Adrenal gland (tissue), 12 donors: ENCODE results near the gene ZNF438. TPM values are rescaled to one million over a fixed set of nuclear protein-coding genes. Genes with fewer than 3 reads are reported as not detected.

Experiments
- DNase-seq, 7 donors: peaks; one replicate each; pipeline ENCODE4 v3.0.0-alpha.2; 2019 to 2020
- H3K27ac ChIP-seq, 5 donors: fragments of 200-600 bp; sonication (generic) in 4 of 5; 1 replicate in 3 of 5; 2 replicates in 2 of 5; pipeline versions ENCODE4 v1.5.1 to v1.8.0; 2016 to 2020; ENCODE audit warnings: mild to moderate bottlenecking in 1 of 5
- H3K27me3 ChIP-seq: fragments of 200-600 bp; 2 replicates; pipeline ENCODE4 v1.8.0; 2021
- H3K36me3 ChIP-seq, 2 donors: fragments of 200-600 bp; replicated peaks in 1 of 2; 1 replicate in 1 of 2; 2 replicates in 1 of 2; pipeline versions ENCODE4 v1.5.1 to v1.8.0; 2018 to 2022
- H3K4me1 ChIP-seq, 2 donors: fragments of 200-600 bp; replicated peaks in 1 of 2; 1 replicate in 1 of 2; 2 replicates in 1 of 2; pipeline versions ENCODE4 v1.5.1 to v1.8.0; 2018 to 2021
- H3K4me3 ChIP-seq, 4 donors: fragments of 200-600 bp; sonication (generic) in 3 of 4; one replicate each; pipeline ENCODE4 v1.5.1; 2016 to 2018
- H3K9me3 ChIP-seq, 3 donors: fragments of 200-600 bp; sonication (generic) in 1 of 3; replicated peaks in 1 of 3; 1 replicate in 2 of 3; 2 replicates in 1 of 3; pipeline versions ENCODE4 v1.5.1 to v1.8.0; 2016 to 2021
- POLR2A ChIP-seq, 2 donors: fragments of 450-650 bp; IDR thresholded peaks; one replicate each; pipeline ENCODE4 v1.6.1; 2017; ENCODE audit warnings: antibody characterized with exemption in 2 of 2, mild to moderate bottlenecking in 2 of 2, moderate library complexity in 1 of 2
- WGBS, 4 donors: extraction: QIAGEN DNeasy Blood & Tissue Kit in 2 of 4; methylation state at CpG; one replicate each; pipeline versions ENCODE4 v1.1.5 to v1.1.7; 2013 to 2017; 5-methylcytosine and 5-hydroxymethylcytosine counted together
- intact Hi-C, 2 donors: fragments of 100-400 bp; cut with DNase I; formaldehyde crosslinking; loops; one replicate each; pipeline versions ENCODE4 v1.14.1 to v1.15.0; 2022 to 2023
- polyA plus RNA-seq, 3 donors: library from polyadenylated mRNA; stranded (reverse); fragments of 200-250 nt in 2 of 3; fragments of 350-450 nt in 1 of 3; fragmentation: Illumina TruSeq in 1 of 3; extraction: RNeasy Lipid Tissue Mini Kit (QIAGEN cat#74804) in 1 of 3; gene quantifications; one replicate each; pipeline ENCODE4 v1.2.3, GENCODE V29; 2013 to 2014
- total RNA-seq, 9 donors: library from RNA; depleted of rRNA in 4 of 9; stranded (reverse); fragments of >200 nt in 4 of 9; fragments of 120-200 nt in 1 of 9; fragmentation: NEBNext Ultra II Directional in 1 of 9; extraction: Animal tissue kit (Norgen Biotek cat#: 25700) in 1 of 9; gene quantifications; one replicate each; pipeline versions ENCODE4 v1.1.0 to v1.2.4, GENCODE V29; 2013 to 2023
- TF ChIP-seq, protein P1 (sequence below), 6 experiments: fragments of 450-650 bp in 4 of 6; fragments of 200-600 bp in 2 of 6; sonication (generic) in 1 of 6; IDR thresholded peaks; 1 replicate in 5 of 6; 2 replicates in 1 of 6; pipeline versions ENCODE4 v1.5.1 to v1.8.0; 2016 to 2021; ENCODE audit warnings: antibody characterized with exemption in 6 of 6, mild to moderate bottlenecking in 2 of 6, moderate library complexity in 1 of 6
- donor health status: healthy with polysubstance abuse.
- donor health status: Bipolar disorder and iron deficiency.
- donor health status: DM: yes; HTN: yes; CAD: no.
- donor health status: DM: no; HTN: no; CAD: no.
- donor health status: DM: no; HTN: no; CAD: no.
- donor health status: DM: yes; HTN: yes; CAD: no.

Gene ZNF438
- total and polyA plus RNA-seq, 12 donors: 3.4 to 15.5 (median 5.7) TPM

DNA sequence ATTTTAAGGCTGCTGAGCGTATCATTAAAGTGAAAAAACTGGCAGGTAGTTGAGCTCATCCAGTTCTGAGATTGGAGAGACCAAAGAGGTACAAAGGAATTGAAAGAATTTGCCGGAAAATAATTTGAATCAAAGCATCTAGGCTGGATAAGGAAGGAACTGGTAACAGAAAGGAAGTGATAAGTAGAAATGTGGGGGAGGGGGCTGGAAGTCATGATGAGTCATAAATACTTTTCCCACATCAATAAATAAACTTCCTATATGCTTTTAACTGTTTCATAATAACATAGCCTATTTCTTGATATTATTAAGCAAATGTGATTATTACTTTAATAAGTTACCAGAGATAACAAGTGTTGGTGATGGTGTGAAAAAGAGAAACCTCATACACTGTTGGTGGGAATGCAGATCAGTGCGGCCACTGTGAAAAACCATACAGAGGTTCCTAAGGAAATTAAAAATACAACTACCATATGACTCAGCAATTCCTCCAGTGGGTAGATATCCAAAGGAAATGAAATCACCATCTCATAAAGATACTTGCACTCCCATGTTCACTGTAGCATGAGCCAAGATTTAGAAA is 27.0 kb downstream of the ZNF438 start:
- Histone ChIP-seq H3K9me3 (no peaks in the 10 kb centered on the region), H3K4me3 (no peak overlapping the region), H3K27me3 (no peaks in the 10 kb centered on the region), H3K36me3 (no peaks in the 10 kb centered on the region), H3K4me1 (peaks cover 0 to 15% of the 10 kb centered on the region in 2 donors), H3K27ac (no peak overlapping the region)
- intact Hi-C loops: no loop called here
- whole genome bisulfite sequencing, 4 donors: 74 to 87% (median 81%) methylated on average over 3 of the region's 3 CpGs
- no peak for TF ChIP-seq POLR2A (IDR thresholded peaks at IDR 0.05)
- TF ChIP-seq, protein P1, sequence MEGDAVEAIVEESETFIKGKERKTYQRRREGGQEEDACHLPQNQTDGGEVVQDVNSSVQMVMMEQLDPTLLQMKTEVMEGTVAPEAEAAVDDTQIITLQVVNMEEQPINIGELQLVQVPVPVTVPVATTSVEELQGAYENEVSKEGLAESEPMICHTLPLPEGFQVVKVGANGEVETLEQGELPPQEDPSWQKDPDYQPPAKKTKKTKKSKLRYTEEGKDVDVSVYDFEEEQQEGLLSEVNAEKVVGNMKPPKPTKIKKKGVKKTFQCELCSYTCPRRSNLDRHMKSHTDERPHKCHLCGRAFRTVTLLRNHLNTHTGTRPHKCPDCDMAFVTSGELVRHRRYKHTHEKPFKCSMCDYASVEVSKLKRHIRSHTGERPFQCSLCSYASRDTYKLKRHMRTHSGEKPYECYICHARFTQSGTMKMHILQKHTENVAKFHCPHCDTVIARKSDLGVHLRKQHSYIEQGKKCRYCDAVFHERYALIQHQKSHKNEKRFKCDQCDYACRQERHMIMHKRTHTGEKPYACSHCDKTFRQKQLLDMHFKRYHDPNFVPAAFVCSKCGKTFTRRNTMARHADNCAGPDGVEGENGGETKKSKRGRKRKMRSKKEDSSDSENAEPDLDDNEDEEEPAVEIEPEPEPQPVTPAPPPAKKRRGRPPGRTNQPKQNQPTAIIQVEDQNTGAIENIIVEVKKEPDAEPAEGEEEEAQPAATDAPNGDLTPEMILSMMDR (IDR thresholded peaks at IDR 0.05): no peak
- DNase-seq: no peak

DNA sequence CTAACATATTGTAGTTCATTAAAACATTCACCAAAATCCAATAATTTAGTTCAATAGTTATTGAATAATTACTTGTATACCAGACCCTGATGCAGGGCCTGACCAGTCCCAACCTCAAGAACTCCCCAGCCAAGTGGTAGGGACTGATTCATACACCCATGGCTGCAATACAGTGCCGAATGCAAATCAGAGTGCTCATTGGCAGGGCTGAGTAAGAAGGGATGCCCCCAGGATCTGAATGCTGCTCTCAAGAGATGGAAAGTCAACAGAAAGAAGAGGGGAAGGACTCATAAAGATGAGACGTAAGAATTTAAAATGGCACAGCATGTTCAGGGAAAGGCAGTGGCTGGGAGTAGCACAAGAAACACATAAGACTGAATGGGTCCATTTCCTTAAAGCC is 29.9 kb downstream of the ZNF438 start:
- 71 to 93% (median 92%) methylated on average over 2 of the region's 2 CpGs for WGBS, 4 donors
- H3K4me1 ChIP-seq: peaks cover 0 to 5% of the 10 kb centered on the region in 2 donors
- no peak overlapping the region for H3K27ac ChIP-seq
- H3K4me3 ChIP-seq: no peak overlapping the region
- H3K36me3 ChIP-seq: no peaks in the 10 kb centered on the region
- intact Hi-C loops: no loop called here
- H3K9me3 ChIP-seq: no peaks in the 10 kb centered on the region
- DNase-seq: no peak
- TF ChIP-seq, protein P1 (IDR thresholded peaks at IDR 0.05): no peak
- no peak for TF ChIP-seq POLR2A (IDR thresholded peaks at IDR 0.05)
- no peaks in the 10 kb centered on the region for H3K27me3 ChIP-seq

DNA sequence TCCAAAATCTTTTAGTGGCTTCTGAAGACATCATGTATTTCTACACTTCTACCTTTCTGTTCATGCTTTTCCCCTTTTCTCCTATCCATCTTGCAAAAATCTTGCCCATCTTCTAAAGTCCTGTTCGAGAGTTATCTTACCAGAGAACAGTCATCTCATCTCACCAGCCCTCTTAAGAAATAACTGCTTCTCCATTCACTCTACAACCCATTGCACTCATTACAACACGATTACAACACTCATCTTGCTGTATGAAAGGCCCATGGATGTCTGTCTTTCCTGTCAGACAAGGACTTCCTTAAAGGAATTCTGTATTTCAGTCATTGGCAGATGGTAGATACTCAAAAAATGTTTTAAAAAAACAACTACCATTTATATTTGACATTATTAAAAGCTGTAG is 30.8 kb downstream of the ZNF438 start:
- H3K36me3 ChIP-seq: no peaks in the 10 kb centered on the region
- DNase-seq: no peak
- no peak overlapping the region for H3K4me3 ChIP-seq
- no peak for TF ChIP-seq POLR2A (IDR thresholded peaks at IDR 0.05)
- TF ChIP-seq, protein P1 (IDR thresholded peaks at IDR 0.05): no peak
- no peak overlapping the region for H3K27ac ChIP-seq
- intact Hi-C loops: no loop called here
- H3K4me1 ChIP-seq: peaks cover 0 to 5% of the 10 kb centered on the region in 2 donors
- no peaks in the 10 kb centered on the region for H3K9me3 ChIP-seq
- 71 to 85% (median 76%) methylated on average over 2 of the region's 2 CpGs for WGBS, 4 donors
- H3K27me3 ChIP-seq: no peaks in the 10 kb centered on the region

DNA sequence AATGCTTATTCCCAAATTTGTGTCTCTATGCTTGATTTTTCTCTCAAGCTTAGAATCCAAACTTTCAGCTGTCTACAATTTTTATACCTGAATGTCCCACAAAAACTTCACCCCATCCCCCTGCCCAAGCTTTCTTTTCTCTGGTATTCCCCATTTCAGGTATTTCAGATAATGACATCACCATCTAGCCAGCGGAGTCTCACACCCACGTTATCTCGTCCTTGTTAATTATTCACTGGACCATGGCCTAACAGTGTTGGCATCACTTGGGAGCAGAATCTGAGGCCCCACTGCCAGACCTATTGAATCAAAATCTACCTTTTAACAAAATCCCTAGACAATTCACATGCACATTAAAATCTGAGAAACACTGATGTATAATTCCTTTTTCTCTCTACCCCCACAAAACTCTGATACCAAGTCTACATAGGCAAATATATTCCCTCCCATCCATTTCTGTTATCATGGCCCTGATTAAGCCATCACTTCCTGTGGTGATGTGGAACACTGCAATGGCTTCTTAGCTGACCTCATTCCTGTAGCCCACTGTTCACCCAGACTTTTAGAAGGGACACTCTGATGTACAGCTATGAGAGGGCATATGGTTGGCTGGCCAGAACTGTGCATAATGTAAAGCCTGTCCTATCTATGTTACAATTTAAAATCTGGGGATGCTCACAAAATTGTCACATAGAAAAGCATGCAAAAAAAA is 31.4 kb downstream of the ZNF438 start:
- no peak for DNase-seq
- Histone ChIP-seq H3K4me3 (no peak overlapping the region), H3K4me1 (peaks cover 0 to 5% of the 10 kb centered on the region in 2 donors), H3K36me3 (no peaks in the 10 kb centered on the region), H3K27ac (no peak overlapping the region), H3K9me3 (no peaks in the 10 kb centered on the region), H3K27me3 (no peaks in the 10 kb centered on the region)
- intact Hi-C loops: no loop called here
- TF ChIP-seq, protein P1 (IDR thresholded peaks at IDR 0.05): no peak
- TF ChIP-seq POLR2A (IDR thresholded peaks at IDR 0.05): no peak
- 83 to 93% (median 89%) methylated on average over 3 of the region's 3 CpGs for WGBS, 4 donors
